ENCODE results near the gene RTP3.
A peak's percentile ranks its signal among the peaks of the same experiment; 100 is the strongest.

DNA sequence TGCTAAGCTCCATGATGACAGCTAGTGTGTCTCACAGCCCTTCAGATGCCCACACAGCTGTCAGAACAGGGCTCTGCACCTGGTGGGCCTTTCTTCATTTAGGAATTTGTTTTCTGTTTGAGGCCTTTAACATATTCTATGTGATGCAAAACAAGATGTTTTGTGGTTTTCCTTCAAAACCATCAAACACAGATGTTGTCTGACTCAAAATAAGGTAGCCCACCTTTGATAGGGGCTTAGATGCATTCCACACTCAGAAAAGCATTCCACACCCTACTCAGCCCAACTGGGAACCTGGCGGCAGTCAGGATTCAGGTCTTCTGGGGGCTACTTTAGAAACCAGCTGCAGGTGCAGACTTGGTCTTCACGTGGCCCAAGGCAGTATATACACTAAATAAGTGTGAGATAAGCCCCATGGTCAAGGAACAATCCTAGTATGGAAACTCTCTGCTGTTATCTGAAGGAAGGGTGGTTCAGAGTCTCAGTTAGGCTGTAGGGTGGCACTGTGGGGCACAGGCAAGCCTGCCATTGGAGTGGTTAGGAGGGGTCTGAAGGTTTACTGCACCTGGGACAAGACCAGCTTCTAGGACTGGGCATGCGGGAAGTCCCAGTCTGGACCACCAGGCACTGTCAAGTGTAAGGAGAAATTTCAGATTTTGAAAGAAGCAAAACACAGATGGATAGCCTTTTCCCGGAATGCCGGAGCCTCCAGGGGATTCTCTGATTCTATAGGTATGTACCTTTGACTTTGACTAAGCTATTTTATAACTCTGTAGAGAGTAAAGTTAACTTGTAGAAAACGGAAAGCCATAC, 48.2 kb downstream of the RTP3 start:
- TF ChIP-seq JUNB (IDR thresholded peaks at IDR 0.05; ENCODE audit: unreplicated experiment) (no peak), POLR2AphosphoS5 (IDR thresholded peaks at IDR 0.05; ENCODE audit: low read depth) (peak; percentile 65)

All from GM23338 (cell line).